GM23338 (cell line): ENCODE data around the gene SCTR. TPM values are rescaled to one million over a fixed set of nuclear protein-coding genes. Genes with fewer than 3 reads are reported as not detected.

Source experiments
- ATAC-seq: fragments of 200-7000 bp; cut with Tn5 transposase; 3 replicates; pipeline ENCODE4 v1.9.1; 2020
- DNase-seq: peaks from one replicate; pipeline ENCODE4 v3.0.0-alpha.2; 2015; ENCODE audit warnings: low spot score
- H2AFZ ChIP-seq: fragments of 200-600 bp; sonication (generic); 2 replicates; pipeline ENCODE4 v1.8.0; 2016; ENCODE audit warnings: antibody characterized with exemption, mild to moderate bottlenecking, moderate library complexity
- H3F3A ChIP-seq: fragments of 200-600 bp; sonication (generic); replicated peaks from 2 replicates; pipeline ENCODE4 v1.8.0; 2017; ENCODE audit warnings: antibody characterized with exemption, mixed run types, low read depth
- H3K27ac ChIP-seq: fragments of 200-600 bp; sonication (generic); 2 replicates; pipeline ENCODE4 v1.6.1; 2016; ENCODE audit warnings: low read depth
- H3K27me3 ChIP-seq: fragments of 200-600 bp; sonication (generic); 2 replicates; pipeline ENCODE4 v1.8.0; 2016; ENCODE audit warnings: mild to moderate bottlenecking, mixed run types, moderate library complexity; ENCODE audit not compliant: insufficient read depth
- H3K36me3 ChIP-seq: fragments of 200-600 bp; sonication (generic); 2 replicates; pipeline ENCODE4 v1.8.0; 2016; ENCODE audit warnings: mild to moderate bottlenecking; ENCODE audit not compliant: insufficient read depth
- H3K4me1 ChIP-seq: fragments of 200-600 bp; sonication (generic); 2 replicates; pipeline ENCODE4 v1.8.0; 2016; ENCODE audit warnings: mild to moderate bottlenecking, moderate library complexity; ENCODE audit not compliant: insufficient read depth
- H3K4me2 ChIP-seq: fragments of 200-600 bp; sonication (generic); 2 replicates; pipeline ENCODE4 v1.7.1; 2017; ENCODE audit warnings: mixed run types
- H3K4me3 ChIP-seq: fragments of 200-600 bp; sonication (generic); 2 replicates; pipeline ENCODE4 v1.6.1; 2016; ENCODE audit warnings: mixed run types
- H3K79me2 ChIP-seq: fragments of 200-600 bp; sonication (generic); replicated peaks from 2 replicates; pipeline ENCODE4 v1.8.0; 2017; ENCODE audit warnings: mild to moderate bottlenecking; ENCODE audit not compliant: insufficient read depth
- H3K9me2 ChIP-seq: fragments of 200-600 bp; sonication (generic); 2 replicates; pipeline ENCODE4 v1.8.0; 2017; ENCODE audit not compliant: insufficient read depth
- H4K20me1 ChIP-seq: fragments of 200-600 bp; sonication (generic); replicated peaks from 2 replicates; pipeline ENCODE4 v1.8.0; 2017; ENCODE audit warnings: mild to moderate bottlenecking; ENCODE audit not compliant: insufficient read depth
- H3K27ac Mint-ChIP-seq: 2 replicates; pipeline ENCODE4 v1.8.0; 2020; ENCODE audit warnings: inconsistent platforms, mild to moderate bottlenecking, moderate library complexity, mixed read lengths
- H3K27me3 Mint-ChIP-seq: 3 replicates; pipeline ENCODE4 v1.8.0; 2022; ENCODE audit warnings: low read depth, mild to moderate bottlenecking, moderate library complexity, mixed read lengths, inconsistent platforms; ENCODE audit not compliant: insufficient read depth, poor library complexity
- H3K36me3 Mint-ChIP-seq: 3 replicates; pipeline ENCODE4 v1.8.0; 2021; ENCODE audit warnings: low read depth, mild to moderate bottlenecking, inconsistent platforms, moderate library complexity, mixed read lengths
- H3K4me1 Mint-ChIP-seq: 3 replicates; pipeline ENCODE4 v1.8.0; 2020; ENCODE audit warnings: mild to moderate bottlenecking, inconsistent platforms, mixed read lengths
- H3K4me3 Mint-ChIP-seq: 3 replicates; pipeline ENCODE4 v1.8.0; 2021; ENCODE audit warnings: moderate library complexity, mild to moderate bottlenecking, inconsistent platforms, mixed read lengths
- H3K9me3 Mint-ChIP-seq: 3 replicates; pipeline ENCODE4 v1.8.0; 2020; ENCODE audit warnings: moderate library complexity, mild to moderate bottlenecking, inconsistent platforms, mixed read lengths
- CREB1 ChIP-seq: fragments of 250-450 bp; sonication (Bioruptor Pico); IDR thresholded peaks from 2 replicates; pipeline ENCODE4 v1.5.0; 2020; ENCODE audit warnings: low read depth, mild to moderate bottlenecking, moderate library complexity
- EZH2 ChIP-seq: fragments of 200-600 bp; sonication (generic); IDR thresholded peaks from one replicate; pipeline ENCODE4 v1.8.0; 2017; ENCODE audit warnings: antibody characterized with exemption, mild to moderate bottlenecking, low read depth; ENCODE audit not compliant: unreplicated experiment
- JUNB ChIP-seq: IDR thresholded peaks from one replicate; pipeline ENCODE4 v1.6.1; 2016; ENCODE audit warnings: antibody characterized with exemption; ENCODE audit not compliant: unreplicated experiment
- POLR2AphosphoS5 ChIP-seq: IDR thresholded peaks from 2 replicates; pipeline ENCODE4 v1.6.1; 2016; ENCODE audit warnings: antibody characterized with exemption, low read depth
- STAT1 ChIP-seq: IDR thresholded peaks from one replicate; pipeline ENCODE4 v1.6.1; 2016; ENCODE audit warnings: antibody characterized with exemption; ENCODE audit not compliant: unreplicated experiment
- ZNF114 ChIP-seq: fragments of 250-450 bp; sonication (Bioruptor Pico); IDR thresholded peaks from 2 replicates; pipeline ENCODE4 v1.5.0; 2020; ENCODE audit warnings: mild to moderate bottlenecking, moderate library complexity
- ZNF331 ChIP-seq: fragments of 250-450 bp; sonication (Bioruptor Pico); IDR thresholded peaks from 2 replicates; pipeline ENCODE4 v1.5.0; 2020; ENCODE audit warnings: low read depth, mild to moderate bottlenecking, moderate library complexity
- polyA plus RNA-seq: library from polyadenylated mRNA; unstranded; fragments of >200 nt; fragmentation: Nextera tagmentation; extraction: Ambion mirVana; gene quantifications from 2 replicates; pipeline ENCODE4 v1.2.1, GENCODE V29; 2016
- total RNA-seq: library from RNA; depleted of rRNA; stranded (reverse); fragments of >200 nt; shearing (Covaris generic); gene quantifications from 2 replicates; pipeline ENCODE4 v1.2.3, GENCODE V29; 2014
- TF ChIP-seq, protein P1 (sequence below), 2 experiments: fragments of 200-600 bp in 1 of 2; sonication (generic) in 1 of 2; conservative IDR thresholded peaks; 2 replicates each; pipeline versions ENCODE4 v1.5.1 to v1.6.1; 2016 to 2017; ENCODE audit warnings: antibody characterized with exemption in 2 of 2, low read depth in 2 of 2, mild to moderate bottlenecking in 2 of 2, moderate library complexity in 1 of 2
- TF ChIP-seq, protein P2 (sequence below): IDR thresholded peaks from 2 replicates; pipeline ENCODE4 v1.6.1; 2016; ENCODE audit warnings: antibody characterized with exemption
- TF ChIP-seq, protein P3 (sequence below): IDR thresholded peaks from one replicate; pipeline ENCODE4 v1.6.1; 2018; ENCODE audit warnings: antibody characterized with exemption; ENCODE audit not compliant: unreplicated experiment

SCTR gene
- total and polyA plus RNA-seq, 2 experiments from 2014 or later, result not detected

DNA sequence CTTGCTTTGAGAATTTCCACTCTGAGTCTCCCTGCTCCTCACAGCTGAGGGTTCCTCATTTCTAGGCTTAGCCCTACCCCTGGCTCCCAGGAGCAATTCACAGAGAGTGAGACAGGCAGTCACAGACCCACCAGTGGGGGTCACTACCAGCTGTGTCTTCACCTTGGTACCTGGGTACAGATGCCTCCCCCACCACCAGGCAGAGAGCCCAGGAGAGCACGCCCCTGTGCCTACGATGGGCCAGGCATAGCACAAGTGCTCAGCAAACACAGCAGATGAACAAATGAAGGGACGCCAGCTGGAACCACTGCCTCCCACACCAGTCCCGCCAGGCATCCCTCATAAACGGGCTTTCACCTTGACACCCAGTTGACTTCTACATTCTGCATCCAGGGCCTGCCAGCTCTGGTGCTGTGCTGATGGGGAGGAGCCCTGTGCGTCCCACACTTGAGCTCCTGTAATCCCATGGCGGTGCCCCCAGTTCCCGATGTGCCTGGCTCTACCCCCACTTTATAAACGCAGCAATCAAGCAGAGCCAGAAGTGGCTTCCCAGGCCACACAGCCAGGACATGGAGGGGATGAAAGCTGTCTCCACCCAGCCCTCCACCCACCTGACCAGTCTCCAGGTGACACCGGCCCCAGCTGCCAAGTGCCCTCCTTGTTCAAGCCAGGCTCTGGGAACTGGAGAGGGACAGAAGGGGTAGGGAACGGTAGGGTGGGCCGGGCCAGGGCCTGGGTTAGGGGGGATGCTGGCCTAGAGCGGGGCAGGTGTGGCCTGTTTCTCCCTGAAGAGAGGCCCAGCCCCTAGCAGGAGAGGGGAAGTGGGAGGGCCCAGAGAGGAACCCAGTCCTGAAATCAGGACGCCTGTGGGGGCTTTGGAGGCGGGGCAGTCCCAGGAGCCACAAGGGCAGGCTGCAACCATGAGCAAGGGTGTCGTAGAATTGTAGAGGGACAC lies 42.5 kb downstream of the SCTR start:
- Histone ChIP-seq H3K9me2 (no peaks in the 10 kb centered on the region), H4K20me1 (no peaks in the 10 kb centered on the region), H3K79me2 (no peaks in the 10 kb centered on the region), H3K4me2 (no peak overlapping the region), H3K4me3 (no peak overlapping the region), H3F3A (no peaks in the 10 kb centered on the region), H2AFZ (peak overlapping the region; percentile 38; the same call in 1 of the 2 replicates), H3K27me3 (no peaks in the 10 kb centered on the region), H3K4me1 (no peaks in the 10 kb centered on the region), H3K36me3 (no peaks in the 10 kb centered on the region), H3K27ac (no peak overlapping the region)
- TF ChIP-seq, protein P1, sequence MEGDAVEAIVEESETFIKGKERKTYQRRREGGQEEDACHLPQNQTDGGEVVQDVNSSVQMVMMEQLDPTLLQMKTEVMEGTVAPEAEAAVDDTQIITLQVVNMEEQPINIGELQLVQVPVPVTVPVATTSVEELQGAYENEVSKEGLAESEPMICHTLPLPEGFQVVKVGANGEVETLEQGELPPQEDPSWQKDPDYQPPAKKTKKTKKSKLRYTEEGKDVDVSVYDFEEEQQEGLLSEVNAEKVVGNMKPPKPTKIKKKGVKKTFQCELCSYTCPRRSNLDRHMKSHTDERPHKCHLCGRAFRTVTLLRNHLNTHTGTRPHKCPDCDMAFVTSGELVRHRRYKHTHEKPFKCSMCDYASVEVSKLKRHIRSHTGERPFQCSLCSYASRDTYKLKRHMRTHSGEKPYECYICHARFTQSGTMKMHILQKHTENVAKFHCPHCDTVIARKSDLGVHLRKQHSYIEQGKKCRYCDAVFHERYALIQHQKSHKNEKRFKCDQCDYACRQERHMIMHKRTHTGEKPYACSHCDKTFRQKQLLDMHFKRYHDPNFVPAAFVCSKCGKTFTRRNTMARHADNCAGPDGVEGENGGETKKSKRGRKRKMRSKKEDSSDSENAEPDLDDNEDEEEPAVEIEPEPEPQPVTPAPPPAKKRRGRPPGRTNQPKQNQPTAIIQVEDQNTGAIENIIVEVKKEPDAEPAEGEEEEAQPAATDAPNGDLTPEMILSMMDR (conservative IDR thresholded peaks at IDR 0.05; ENCODE audit: low read depth in 2 of 2), result peak in 1 of 2 experiments; percentile 18; a peak in 1 of 4 replicates
- TF ChIP-seq ZNF331 (CRISPR knock-in tag), result no peak
- Mint-ChIP-seq H3K4me3 (no peak overlapping the region), H3K27ac (no peak overlapping the region), H3K27me3 (peaks cover 4% of the 10 kb centered on the region), H3K4me1 (peaks cover 6% of the 10 kb centered on the region; the same call in 2 of the 3 replicates), H3K9me3 (no peaks in the 10 kb centered on the region), H3K36me3 (no peaks in the 10 kb centered on the region)
- DNase-seq, result peak; percentile 23
- ATAC-seq, result peak; percentile 56

DNA sequence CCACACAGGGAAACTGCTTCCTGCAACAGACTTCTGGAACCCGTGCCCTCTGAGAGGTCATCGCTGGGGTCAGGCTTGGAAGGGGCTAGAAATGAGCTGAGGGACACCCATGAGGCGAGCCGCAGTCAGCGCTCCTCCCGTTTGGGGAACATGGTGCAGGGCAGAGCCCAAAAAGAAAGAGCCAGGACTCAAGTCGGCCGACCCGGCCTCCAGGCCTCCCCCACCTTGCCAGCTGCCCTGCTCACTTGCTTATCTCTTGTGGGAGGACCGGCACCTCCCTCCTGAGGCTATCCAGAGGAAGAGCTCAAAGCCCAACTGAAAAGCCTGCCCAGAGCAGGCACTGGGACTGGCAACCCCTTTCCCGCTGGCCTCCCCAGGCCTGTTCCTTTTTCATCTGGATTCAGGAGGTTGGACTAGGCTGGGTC lies 43.6 kb downstream of the SCTR start:
- Histone ChIP-seq H3K27me3 (no peaks in the 10 kb centered on the region), H3K4me3 (no peak overlapping the region), H3F3A (no peaks in the 10 kb centered on the region), H3K36me3 (no peaks in the 10 kb centered on the region), H2AFZ (no peak overlapping the region), H3K4me2 (no peak overlapping the region), H4K20me1 (no peaks in the 10 kb centered on the region), H3K4me1 (peaks cover 3% of the 10 kb centered on the region; the same call in 1 of the 2 replicates), H3K79me2 (no peaks in the 10 kb centered on the region), H3K27ac (no peak overlapping the region), H3K9me2 (no peaks in the 10 kb centered on the region)
- H3K4me3 Mint-ChIP-seq, result no peak overlapping the region
- peaks cover 15% of the 10 kb centered on the region for H3K4me1 Mint-ChIP-seq
- H3K9me3 Mint-ChIP-seq, result no peaks in the 10 kb centered on the region
- DNase-seq (no peak), ATAC-seq (no peak)
- peaks cover 4% of the 10 kb centered on the region for H3K27me3 Mint-ChIP-seq
- H3K27ac Mint-ChIP-seq, result no peak overlapping the region
- H3K36me3 Mint-ChIP-seq, result no peaks in the 10 kb centered on the region
- TF ChIP-seq CREB1 (CRISPR knock-in tag), result no peak
- no peak for TF ChIP-seq EZH2
- TF ChIP-seq ZNF114 (CRISPR knock-in tag), result no peak
- TF ChIP-seq POLR2AphosphoS5, result no peak
- TF ChIP-seq, protein P2, sequence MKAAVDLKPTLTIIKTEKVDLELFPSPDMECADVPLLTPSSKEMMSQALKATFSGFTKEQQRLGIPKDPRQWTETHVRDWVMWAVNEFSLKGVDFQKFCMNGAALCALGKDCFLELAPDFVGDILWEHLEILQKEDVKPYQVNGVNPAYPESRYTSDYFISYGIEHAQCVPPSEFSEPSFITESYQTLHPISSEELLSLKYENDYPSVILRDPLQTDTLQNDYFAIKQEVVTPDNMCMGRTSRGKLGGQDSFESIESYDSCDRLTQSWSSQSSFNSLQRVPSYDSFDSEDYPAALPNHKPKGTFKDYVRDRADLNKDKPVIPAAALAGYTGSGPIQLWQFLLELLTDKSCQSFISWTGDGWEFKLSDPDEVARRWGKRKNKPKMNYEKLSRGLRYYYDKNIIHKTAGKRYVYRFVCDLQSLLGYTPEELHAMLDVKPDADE, result no peak
- TF ChIP-seq JUNB, result no peak
- TF ChIP-seq, protein P3, sequence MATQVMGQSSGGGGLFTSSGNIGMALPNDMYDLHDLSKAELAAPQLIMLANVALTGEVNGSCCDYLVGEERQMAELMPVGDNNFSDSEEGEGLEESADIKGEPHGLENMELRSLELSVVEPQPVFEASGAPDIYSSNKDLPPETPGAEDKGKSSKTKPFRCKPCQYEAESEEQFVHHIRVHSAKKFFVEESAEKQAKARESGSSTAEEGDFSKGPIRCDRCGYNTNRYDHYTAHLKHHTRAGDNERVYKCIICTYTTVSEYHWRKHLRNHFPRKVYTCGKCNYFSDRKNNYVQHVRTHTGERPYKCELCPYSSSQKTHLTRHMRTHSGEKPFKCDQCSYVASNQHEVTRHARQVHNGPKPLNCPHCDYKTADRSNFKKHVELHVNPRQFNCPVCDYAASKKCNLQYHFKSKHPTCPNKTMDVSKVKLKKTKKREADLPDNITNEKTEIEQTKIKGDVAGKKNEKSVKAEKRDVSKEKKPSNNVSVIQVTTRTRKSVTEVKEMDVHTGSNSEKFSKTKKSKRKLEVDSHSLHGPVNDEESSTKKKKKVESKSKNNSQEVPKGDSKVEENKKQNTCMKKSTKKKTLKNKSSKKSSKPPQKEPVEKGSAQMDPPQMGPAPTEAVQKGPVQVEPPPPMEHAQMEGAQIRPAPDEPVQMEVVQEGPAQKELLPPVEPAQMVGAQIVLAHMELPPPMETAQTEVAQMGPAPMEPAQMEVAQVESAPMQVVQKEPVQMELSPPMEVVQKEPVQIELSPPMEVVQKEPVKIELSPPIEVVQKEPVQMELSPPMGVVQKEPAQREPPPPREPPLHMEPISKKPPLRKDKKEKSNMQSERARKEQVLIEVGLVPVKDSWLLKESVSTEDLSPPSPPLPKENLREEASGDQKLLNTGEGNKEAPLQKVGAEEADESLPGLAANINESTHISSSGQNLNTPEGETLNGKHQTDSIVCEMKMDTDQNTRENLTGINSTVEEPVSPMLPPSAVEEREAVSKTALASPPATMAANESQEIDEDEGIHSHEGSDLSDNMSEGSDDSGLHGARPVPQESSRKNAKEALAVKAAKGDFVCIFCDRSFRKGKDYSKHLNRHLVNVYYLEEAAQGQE, result no peak
- TF ChIP-seq STAT1, result no peak
